Measurements from ENCODE around the gene LILRA5.
"Not testable (repeated sequence)": the region's sequence is repeated elsewhere in the genome, so short reads cannot be mapped to it uniquely, and the experiment has no call there.

LILRA5 gene

GRCh38 chr19:54312436-54313377 lies at the start of gene LILRA5:
TSS of gene LILRA5 (minus strand) at chr19:54313166. CDS start at chr19:54313019, 147 bp downstream.
- DNase-seq (ENCODE audit: low read depth in 2 of 2) = no peak

- DNase-seq (ENCODE audit: low read depth in 2 of 2) = not testable (repeated sequence)
Observed at GRCh38 chr19:54361680-54362422, 48.9 kb upstream of the LILRA5 start.

GRCh38 chr19:54359149-54359820 lies 46.3 kb upstream of the LILRA5 start:
- DNase-seq (ENCODE audit: low read depth in 2 of 2) = peak; percentile 45 to 54

GRCh38 chr19:54357381-54357780 lies 44.4 kb upstream of the LILRA5 start:
- DNase-seq (ENCODE audit: low read depth in 2 of 2) = no peak

- DNase-seq (ENCODE audit: low read depth in 2 of 2) = no peak
Observed at GRCh38 chr19:54356444-54357056, 43.6 kb upstream of the LILRA5 start.

GRCh38 chr19:54355675-54356074 lies 42.7 kb upstream of the LILRA5 start:
- DNase-seq (ENCODE audit: low read depth in 2 of 2) = no peak

- DNase-seq (ENCODE audit: low read depth in 2 of 2) = no peak
Observed at GRCh38 chr19:54354761-54355160, 41.8 kb upstream of the LILRA5 start.

- DNase-seq (ENCODE audit: low read depth in 2 of 2) = no peak
Observed at GRCh38 chr19:54352546-54352945, 39.6 kb upstream of the LILRA5 start.

GRCh38 chr19:54352041-54352440 lies 39.1 kb upstream of the LILRA5 start:
- no peak for DNase-seq (ENCODE audit: low read depth in 2 of 2)

- DNase-seq (ENCODE audit: low read depth in 2 of 2) = no peak
Observed at GRCh38 chr19:54351474-54351873, 38.5 kb upstream of the LILRA5 start.

GRCh38 chr19:54345938-54346386 lies 33.0 kb upstream of the LILRA5 start:
- DNase-seq (ENCODE audit: low read depth in 2 of 2) = no peak

GRCh38 chr19:54343868-54344267 lies 30.9 kb upstream of the LILRA5 start:
- no peak for DNase-seq (ENCODE audit: low read depth in 2 of 2)

- no peak for DNase-seq (ENCODE audit: low read depth in 2 of 2)
Observed at GRCh38 chr19:54341295-54341694, 28.3 kb upstream of the LILRA5 start.

GRCh38 chr19:54339646-54340358 lies 26.8 kb upstream of the LILRA5 start:
- DNase-seq (ENCODE audit: low read depth in 2 of 2) = no peak

- no peak for DNase-seq (ENCODE audit: low read depth in 2 of 2)
Observed at GRCh38 chr19:54338521-54338920, 25.6 kb upstream of the LILRA5 start.

- no peak for DNase-seq (ENCODE audit: low read depth in 2 of 2)
Observed at GRCh38 chr19:54337858-54338230, 24.9 kb upstream of the LILRA5 start.

- no peak for DNase-seq (ENCODE audit: low read depth in 2 of 2)
Observed at GRCh38 chr19:54336893-54337857, 24.2 kb upstream of the LILRA5 start.

GRCh38 chr19:54335979-54336892 lies 23.3 kb upstream of the LILRA5 start:
- DNase-seq (ENCODE audit: low read depth in 2 of 2) = no peak

GRCh38 chr19:54335164-54335563 lies 22.2 kb upstream of the LILRA5 start:
- no peak for DNase-seq (ENCODE audit: low read depth in 2 of 2)
